Left renal cortex interstitium (tissue), 4 donors: ENCODE measurements around the gene FAM168B. TPM values are rescaled to one million over a fixed set of nuclear protein-coding genes. Genes with fewer than 3 reads are reported as not detected.

Experiments used
- DNase-seq, 4 donors: peaks; one replicate each; pipeline ENCODE4 v3.0.0-alpha.2; 2013; ENCODE audit warnings: low read depth in 4 of 4, low spot score in 2 of 4, missing footprints in 1 of 4
- polyA plus RNA-seq, 4 donors: library from polyadenylated mRNA; unstranded; fragments of 120-200 nt; gene quantifications; one replicate each; pipeline ENCODE4 v1.2.1, GENCODE V29; 2013; ENCODE audit not compliant: insufficient read length in 4 of 4

The FAM168B gene
- polyA plus RNA-seq, 4 donors, result 111 to 128 (median 118) TPM

DNA sequence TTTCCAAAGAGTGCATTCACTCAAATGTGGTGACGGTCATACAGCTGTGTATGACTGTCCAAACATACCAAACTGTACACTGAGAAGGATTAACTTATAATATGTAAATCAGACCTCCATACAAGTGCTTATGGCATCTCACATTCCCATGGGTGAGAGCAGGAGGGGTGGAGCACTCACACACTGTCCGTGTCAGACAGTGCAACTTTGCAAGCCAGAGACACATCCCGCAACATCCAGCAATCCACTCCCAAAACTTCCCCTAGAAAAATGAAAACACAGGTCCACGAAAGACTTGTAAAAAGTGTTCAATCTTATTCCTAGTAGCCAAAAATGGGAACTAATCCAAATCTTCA, 36.4 kb downstream of the FAM168B start:
- no peak for DNase-seq

DNA sequence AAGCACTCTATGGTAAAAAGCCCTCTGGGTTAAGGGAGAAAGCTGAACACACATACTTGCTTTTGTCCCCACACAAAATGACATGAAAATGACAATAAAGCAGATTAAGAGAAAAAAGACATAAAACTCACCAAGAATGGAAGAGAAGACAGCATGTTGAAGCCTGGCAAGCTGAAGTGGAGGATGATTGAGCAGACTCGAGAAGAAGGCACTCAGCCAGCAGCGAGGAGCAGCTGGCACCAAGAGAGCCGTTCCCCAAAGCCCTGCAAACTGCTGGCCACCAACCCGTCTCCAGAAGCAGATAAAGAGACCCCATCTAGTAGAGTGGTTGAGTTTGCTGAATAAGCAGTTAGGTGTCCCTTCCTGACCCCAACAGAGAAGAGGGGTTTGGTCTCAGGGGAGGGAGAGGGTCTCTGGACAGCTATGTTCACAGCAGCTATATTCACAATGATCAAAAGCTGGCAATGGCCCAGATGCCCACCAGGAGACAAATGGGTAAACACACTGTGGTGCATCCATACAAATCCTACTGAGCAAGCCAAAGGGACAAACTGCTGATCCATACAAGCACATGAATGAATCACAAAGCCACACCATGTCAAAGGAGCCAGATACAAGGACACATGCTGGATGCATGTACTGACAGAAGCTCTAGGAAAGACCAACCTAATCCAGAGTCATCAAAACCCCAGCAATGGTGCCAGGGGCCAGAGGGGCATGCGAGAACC, 36.9 kb downstream of the FAM168B start:
- no peak for DNase-seq

DNA sequence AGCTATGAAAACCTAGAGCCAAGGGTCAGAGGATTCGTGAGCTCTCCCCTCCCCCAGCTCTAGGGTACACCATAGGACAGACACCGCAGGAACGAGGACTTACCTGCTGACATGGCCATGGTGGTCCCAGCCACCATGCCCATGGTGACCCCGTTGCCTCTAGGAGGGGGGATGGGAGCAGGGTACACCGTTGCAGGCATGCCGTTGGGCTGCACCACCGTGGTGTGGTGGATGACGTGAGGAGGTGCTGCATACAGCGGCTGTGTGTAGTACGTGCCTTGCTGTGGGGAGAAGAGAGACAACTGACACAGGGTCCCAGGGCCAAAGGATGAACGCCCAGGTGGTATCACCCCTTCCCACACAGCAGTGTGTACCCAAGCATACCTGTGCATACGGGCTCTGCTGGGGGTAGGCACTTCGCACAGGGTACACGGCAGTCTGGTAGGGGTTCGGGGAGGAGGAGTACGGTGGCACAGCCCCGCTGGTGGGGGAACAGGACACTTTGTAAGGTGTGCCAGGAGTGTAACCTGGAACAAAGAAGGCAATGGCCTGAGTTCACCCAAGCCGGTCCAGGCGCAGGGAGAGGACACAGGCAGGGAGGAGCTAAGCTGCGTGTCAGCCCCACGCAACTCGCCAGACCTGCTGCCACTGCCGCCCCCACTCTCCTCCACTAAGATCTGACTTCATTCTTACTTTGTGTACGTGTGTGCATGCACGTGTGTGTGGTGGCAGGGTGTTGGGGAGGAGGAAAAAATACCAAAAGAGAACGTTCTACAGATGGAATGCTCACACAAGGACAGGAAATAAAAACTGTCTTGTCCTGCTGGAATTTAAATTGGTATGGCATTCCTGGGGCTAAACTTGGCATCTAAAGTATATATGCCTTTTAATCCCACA, 37.8 kb downstream of the FAM168B start:
- DNase-seq, result no peak

DNA sequence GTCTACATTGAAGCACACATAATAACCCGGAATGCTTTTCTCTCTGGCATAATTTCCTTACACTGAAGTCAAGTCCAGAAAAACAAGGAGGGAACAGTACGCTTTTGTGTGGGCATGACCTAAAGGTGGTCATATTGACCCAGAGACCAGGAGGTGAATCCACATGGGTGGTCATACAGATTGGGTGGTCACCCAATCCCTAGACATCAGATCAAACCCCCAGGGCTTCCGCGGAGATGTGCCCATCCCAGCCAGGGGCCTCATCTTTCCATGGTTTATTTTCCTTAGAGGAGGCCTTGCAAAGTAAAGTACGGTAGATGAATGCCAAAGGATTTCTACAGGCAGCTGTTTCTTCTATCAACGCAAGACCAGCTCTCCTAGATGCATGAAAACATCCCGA, 38.8 kb downstream of the FAM168B start:
- no peak for DNase-seq

DNA sequence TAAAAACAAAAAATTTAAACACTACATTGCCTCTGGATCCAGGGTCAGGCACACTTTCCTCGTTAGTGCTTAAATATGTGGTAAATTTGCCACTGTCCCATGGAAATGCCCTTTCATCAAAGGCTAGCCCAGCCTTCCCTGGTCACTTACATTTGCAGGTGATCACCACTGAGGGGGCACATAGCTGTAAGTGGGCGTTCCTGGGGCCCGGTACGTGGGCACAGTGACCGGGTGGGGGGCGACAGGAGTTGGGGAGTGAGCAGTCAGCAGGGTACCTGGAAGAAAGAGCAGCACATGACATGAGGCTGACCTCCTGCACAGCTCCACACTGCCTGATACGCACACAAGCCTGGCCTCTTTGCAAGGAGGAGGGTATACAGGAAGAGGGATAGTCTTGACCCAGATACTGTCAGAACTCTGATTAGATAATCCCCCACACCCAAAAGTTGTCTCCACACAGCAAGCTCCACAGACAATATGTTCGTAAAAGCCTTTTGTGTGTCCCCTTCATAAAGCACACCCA, 40.5 kb downstream of the FAM168B start:
- no peak for DNase-seq

DNA sequence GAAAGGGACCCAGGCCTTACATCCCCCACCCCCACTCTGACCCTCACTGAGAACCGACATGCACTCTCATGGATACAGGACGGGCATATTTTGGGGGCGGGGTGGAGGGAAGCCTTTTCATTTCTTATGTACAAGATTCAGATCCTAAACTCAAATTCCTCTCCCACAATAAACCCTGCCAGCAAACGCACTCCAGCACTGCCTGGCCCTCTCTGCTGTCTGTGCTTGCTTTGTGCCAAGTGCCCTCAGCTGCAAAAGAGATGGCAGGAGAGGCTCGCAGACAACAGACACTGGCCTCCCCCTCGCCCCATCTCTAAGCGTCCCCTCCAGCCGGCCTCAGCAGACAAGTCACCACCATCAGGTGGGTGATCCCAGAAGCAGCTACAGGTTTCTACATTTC, 42.4 kb downstream of the FAM168B start:
- DNase-seq, result no peak

DNA sequence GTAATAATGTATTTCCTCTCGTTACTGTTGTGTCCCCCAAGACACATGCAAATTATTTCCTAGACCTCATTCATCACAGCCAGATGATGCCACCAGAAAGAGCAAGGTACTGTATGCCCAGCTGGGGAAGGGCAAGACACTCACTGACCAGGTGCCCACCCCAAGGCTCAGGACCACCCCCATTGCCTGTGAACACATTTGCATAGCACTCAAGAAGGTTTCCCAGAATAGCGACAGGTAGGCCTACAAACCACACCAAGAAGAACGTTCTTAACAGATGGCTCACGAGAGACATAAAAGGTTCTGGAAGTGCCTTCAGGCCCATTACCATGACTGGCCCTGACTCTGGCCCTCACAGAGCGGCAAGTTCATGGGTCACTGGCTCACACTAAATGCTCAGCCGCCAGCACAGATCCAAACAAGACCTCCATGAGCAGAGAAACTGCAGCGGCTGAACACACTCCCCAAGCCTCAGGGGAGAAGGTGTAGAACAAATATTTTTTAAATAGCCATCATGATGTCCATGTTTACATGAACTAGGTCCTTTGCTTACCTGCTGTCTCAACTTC, 44.0 kb downstream of the FAM168B start:
- DNase-seq, result no peak

DNA sequence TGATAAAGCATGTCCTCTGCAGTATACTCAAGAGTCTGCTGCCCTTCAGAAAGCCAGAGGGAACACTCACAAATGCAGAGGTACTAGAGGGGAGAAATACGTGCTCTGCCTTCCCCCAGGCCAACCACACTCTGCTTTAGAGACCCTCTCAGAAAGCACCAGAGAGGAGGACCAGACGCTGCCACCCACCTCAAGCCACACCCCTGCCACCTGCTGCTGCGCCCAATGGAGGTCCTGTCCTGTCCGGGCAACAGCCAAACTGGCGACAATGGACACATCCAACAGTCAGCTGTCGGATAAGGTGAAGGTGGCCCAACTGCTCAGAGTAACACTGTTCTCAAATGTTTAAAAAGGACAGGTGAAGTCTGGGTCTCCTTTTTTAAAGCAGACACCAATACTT, 44.6 kb downstream of the FAM168B start:
- DNase-seq, result no peak

DNA sequence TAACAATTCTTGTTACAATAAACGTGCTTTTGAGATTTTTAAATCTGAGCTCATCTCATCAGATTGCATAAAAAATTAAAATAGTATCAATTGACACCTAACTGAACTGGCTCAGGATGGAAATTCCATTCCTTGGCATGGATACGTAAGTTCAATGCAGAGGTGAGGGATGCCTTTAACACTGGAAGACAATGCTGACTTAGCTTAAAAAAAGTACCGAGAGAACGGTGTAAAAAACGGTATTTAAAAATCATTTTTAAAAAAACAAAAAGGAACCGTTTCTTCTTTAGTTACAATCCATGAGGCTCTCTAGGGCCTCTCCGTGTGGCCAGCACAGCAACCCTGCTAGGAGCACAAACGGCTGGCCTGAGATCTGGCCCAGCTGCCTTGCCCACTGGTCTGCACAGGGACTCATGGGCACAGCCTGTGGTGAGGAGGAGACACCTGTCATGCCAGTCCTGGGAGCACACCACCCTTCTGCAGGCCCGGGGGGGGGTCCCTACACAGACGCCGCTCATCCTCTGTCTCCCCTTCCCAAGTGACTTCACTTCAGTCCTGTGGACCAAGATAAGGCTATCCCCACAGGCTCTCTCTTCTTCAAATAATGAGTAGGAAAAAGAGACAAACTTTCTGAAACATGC, 45.2 kb downstream of the FAM168B start:
- DNase-seq, result no peak

DNA sequence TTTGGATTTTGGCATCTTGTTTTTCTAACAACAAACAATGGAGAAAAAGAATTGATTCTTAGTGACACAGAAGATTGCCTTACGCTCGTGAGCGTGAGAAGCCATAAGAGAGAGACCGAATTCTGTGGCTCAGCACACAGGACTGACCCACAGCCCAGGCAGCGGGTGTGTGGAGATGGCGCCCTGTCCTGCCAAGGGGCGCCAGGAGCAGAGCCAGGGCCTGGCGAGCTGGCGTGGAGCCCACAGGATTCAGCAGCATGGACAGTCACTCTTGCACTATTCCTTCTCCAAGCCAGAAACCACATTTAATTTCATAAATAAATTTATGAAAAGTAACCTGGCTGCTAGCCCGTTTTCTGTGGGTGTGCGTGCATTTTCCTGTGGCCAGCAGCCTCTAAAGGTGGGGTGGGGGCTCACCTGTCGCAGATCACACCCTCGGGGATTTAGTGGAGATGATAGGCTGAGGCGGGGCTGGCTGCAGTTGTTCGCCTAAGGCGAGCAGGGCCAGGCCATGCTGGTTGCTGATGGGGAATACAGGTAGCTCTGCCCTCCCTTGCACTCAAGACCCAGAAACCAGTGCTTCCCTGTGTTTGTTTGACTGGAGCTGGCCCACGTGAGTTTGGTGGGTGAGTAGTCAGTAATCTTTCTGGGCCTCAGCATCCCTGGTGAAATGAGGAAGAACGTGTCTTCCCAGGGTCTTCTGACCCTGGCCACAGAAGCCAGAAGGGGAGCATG, 46.2 kb downstream of the FAM168B start:
- no peak for DNase-seq

DNA sequence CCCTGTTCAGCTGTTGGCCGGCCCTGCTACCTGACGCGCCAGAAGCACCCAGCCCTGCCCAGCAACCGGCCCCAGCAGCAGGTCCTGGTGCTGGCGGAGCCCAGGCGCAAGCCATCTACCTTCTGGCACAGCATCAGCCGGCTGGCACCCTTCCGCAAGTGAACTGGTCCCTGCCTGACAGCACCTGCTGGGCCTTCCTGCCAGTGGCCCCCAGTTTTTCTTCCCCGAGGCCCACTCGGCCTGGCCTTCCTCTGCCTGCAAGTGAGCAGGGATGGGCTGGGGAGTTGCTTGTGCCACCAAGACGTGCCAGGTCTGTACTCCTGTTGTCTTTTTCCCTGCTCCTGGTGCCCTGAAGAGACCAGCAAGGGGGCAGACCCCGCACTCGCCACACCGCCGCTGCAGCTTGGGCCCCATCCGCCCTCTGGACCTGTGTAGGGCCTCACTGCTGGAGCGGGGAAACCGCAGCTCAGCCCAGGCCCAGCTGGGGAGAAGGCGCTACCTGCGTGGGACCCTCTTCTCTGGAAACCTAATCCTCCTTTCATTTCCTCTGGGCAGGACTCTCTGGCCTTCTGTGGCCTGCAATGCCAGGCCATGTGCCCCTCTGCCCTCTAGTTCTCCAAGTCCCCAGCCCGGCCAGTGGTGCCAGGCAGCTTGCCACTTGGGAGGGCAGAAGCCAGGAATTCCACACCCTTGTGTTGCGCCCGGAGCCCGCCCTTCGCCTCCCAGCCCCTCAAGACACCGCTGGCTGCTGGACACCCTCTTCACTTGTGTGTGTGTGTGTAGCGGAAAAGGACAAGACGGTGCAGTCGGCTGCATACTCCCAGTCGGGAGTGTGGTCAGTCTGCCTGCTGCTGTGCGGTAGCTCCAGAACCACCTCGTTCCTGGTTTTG, 47.0 kb downstream of the FAM168B start:
- DNase-seq, result no peak

DNA sequence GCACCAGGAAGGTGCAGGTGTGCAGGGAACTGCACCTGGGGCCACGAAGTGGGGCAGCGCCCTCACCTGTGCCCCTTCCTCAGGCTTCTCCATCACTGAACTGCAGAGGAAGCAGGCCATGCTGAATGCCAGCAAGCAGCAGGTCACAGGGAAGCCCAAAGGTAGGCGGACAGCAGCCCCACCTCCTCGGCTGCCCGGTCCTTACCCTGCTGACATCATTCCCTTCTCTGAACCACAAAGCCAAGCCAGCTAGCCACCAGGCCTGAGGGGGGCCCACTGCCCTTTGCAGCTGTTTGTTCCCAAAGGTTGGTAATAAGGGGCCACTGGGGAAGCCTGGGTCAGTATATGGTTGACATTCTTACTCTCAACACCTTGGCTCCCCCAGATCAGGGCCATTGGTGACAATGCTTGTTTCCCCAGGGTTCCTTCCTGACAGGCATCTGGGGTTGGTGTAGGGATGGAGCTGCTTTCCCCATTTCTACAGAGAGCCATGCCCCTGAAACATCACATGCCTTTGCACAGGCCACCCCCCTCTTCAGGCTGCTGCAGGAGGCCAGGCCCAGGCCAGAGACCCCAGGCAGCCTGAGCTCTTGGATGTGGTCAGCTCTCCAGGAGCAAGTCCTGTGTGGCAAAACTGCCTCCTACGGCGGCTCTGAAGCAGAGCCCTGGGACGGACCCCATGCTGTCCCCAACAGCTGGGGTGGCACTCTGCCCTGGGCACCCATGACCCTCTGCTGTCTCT, 47.8 kb downstream of the FAM168B start:
- no peak for DNase-seq

DNA sequence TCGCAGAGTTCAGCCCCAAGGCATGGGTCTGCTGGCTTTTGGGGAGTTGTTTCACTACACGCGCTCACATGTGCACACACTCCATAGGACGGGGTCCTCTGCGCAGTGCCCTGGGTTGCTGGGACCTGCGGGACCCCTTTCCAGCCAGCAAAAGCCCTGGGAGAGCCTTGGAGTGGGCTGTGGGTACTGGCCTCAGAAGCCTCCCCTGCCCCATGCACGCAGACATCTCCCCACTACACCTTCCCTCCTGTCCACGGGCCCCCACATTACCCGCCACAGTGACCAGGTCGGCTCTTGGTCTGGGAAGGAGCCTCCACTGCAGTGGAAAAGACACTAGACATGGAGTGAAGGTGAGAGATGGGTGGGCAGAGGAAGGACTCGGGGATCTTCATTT, 48.5 kb downstream of the FAM168B start:
- no peak for DNase-seq

DNA sequence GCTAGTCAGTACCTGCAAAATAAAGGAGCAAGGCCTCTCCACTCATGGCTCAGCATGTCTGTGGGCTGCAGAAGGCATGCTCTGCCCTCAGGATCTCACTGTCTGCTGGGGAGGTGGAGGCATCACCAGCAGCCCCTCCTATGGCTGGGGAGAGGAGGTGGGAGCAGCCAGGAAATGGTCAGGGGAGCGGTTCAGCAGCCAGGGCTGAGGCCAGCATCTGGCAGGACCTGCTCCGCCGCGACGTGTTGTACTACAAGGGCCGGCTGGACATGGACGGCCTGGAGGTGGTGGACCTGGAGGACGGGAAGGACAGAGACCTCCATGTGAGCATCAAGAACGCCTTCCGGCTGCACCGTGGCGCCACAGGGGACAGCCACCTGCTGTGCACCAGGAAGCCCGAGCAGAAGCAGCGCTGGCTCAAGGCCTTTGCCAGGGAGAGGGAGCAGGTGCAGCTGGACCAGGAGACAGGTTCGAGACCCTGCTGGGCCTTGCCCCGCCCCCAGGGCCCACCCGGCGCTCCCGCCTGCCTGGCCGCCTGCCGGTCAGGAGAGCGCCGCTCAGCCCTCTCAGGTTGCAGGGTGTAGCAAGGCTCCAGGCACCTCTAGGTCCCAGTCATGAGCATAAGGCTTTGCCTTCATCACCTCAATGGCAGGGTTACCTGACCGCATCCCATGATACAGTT, 49.0 kb downstream of the FAM168B start:
- no peak for DNase-seq

DNA sequence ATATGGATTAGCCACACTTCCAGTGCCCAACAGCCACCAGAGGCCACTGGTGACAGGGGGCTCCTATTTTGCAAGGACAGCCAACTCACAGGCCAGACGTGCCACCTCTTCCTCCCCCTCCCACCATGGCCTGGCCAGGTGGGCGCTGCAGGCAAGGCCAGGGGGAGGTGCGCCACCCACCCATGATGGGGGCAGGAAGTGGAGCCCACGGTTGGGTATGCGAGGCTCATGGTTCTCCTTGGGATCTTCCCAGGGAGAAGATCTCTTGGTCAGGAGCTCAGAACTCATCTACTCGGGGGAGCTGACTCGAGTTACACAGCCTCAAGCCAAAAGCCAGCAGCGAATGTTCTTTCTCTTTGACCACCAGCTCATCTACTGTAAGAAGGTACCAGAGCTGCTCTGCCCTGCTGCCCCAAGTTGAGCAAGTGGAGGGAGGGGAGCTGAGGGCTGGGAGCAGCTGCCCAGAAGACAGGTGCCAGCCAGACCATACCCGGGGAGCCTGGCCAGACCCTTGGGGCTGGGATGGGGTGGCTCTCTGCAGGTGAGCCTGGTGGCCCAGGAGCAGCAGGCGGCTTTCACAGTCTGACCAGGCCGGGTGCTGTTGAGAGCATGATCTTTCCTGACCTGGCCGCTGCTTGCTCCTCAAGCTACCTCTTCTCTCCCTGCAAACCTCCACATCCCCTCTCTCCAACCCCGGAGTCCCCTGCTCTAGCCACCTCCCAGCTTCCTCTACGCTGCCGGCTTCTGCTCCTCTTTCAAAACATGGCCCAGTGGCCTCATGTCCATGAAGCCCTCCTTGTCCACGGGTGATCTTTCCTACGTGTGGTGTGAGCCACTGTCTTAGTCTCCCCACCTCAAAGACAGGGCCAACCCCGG, 49.8 kb downstream of the FAM168B start:
- no peak for DNase-seq

DNA sequence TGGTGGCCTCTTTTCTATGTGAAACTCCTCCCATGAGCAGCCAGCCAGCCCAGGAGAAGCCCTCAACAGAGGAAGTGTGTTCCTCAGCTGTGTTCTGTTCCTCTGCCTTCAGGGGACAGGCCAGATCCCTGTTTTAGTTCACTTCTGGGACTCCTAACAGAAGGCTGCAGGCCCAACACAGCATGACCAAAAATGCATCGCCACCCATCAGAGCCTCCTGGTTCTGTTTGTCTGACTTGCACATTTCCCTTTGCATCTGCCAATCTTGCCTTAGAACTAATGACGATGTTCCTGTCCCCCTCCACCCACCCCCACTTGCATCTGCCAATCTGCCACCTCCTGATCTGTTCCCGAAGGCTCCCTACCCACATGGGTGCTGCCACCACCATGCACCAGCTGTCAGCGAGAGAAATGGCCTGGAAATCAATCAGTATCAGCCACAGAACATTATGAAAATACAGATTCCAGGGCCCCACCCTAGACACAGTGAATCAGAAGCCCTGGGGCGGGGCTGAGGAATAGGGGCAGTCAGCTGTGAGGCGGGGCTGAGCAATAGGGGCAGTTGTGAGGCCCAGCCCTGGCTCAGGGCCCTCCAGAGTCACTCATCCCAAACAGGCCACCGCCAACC, 51.0 kb downstream of the FAM168B start:
- no peak for DNase-seq
